CD4-positive, alpha-beta T cell treated with Interleukin-12 subunit alpha and Interleukin-12 subunit beta, for 1 hour (primary cell): ENCODE measurements around the gene GHRHR.

Experiments
- DNase-seq: peaks from one replicate; pipeline ENCODE4 v3.0.0-alpha.2; 2020

The GHRHR gene

DNA sequence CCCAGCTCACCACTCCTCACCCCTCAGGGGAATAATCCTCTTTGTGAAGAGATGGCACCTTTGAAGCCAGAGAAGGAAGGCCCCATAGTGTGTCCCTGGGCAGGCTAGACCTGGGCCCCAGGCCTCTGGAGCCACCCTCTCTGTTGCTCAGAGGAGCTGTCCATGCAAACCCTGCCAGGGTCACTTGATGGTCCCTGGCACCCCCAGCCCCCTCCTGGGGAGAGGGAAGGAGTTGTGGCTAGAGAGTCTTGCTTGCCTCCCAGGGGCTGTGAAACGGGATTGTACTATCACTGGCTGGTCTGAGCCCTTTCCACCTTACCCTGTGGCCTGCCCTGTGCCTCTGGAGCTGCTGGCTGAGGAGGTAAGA is 5.8 kb downstream of the GHRHR start:
- no peak for DNase-seq

DNA sequence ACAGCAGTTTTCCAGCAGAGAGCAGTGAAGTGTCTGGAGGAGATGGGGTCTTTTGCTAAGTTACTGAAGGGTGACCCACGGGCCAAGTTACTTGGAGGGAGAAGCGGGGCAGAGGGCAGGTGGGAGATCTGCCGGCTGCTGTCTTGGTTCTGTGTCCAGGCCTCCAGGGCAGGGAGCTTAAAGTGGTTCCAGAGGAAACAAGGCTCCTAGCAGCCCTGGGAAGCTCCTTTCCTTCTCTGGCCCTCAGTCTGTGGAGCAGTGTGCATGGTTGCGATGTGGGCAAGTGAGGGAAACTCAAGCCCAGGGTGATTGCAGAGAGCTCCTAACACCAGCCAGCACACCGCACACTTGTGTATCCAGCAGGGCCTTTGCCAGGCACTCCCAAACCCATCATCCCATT is 6.3 kb downstream of the GHRHR start:
- DNase-seq = no peak

DNA sequence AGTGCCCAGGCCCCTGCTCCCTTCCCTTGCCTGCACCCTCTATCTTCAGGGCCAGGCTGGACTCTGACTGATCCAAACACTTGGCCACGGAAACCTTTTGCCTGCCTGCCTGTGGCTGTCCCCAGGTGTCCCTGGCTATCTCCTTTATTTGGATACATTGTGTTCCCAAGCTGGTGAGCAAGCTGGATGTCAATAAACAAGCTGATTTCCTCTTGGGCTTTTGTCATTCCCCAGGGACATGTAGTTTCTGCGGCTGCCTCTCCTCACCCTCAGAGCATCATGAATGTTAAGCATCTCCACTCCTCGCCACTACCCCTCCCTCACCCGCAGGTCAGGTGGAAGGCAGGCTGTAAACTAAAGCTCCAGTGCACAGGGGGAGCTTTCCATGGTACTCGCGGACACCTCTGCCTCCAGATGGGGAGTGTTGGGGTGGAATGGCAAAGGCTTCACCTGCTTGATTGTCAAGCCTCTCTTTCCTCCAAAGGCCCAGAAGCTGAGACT is 6.9 kb downstream of the GHRHR start:
- no peak for DNase-seq

DNA sequence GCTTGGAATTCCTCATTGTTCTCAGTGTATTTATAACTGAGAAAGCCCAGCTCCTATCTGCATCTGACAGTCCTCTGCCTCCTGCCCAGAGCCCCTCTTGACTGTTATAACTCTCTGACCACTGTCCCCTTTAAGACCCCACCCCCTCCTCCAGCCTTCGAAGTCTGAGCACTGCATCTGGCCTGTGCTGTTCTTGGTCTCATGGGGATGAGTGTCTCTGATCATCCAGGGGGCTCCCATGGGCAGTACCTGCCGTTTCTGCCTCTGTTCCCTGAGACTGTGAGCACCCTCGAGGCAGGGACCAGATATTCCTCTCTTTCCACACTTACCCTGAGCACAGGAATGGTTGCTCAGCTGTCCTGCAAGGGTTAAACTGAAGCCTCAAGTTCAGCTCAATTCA is 7.7 kb downstream of the GHRHR start:
- DNase-seq = no peak

DNA sequence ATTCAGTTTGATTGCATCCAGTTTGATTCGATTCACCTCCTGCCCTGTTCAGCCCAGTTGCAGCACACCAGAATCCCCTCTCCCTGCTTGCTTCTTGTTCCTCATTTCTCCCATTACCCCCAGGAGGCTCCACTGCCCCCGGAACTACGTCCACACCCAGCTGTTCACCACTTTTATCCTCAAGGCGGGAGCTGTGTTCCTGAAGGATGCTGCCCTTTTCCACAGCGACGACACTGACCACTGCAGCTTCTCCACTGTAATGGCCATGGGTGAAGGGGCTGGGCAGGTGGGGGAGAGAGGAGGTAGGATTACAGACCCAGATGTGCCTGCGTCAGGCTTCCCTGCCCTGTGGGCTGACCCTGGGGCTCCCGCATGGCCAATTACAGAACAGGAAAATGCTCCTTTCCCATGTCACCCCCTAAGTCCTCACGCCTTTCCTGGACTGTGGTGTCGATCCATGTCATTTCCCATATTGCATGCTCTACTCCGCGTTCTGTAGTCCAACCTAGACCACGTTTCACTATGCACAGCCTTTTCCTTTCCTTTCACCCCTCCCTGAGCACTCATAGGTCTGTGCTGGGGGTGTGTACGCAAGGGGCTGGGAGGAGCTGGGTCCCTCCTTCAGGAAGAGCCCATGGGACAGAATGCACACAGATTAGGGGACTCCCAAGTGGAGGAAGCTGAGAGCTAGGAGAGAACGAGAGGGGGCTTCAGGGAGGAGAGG is 8.2 kb downstream of the GHRHR start:
- no peak for DNase-seq

DNA sequence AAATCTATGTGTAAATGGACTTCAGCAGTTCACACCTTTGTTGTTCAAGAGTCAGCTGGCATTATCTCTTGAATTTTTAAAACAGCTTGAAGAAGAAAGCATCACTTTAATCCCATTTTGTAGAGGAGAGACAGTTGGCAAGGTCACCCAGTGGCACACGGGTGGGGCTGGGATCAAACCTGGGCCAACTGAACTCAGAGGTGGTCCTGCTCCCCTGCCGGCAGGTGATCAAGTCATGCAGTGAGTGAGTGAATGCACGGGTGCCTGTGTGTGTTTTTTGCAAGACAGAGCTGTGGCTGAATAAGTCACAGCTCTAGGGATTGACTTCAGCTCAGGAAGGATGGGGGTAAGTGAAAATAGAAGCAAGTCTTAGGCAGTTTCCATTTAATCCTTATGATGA is 9.5 kb downstream of the GHRHR start:
- no peak for DNase-seq

DNA sequence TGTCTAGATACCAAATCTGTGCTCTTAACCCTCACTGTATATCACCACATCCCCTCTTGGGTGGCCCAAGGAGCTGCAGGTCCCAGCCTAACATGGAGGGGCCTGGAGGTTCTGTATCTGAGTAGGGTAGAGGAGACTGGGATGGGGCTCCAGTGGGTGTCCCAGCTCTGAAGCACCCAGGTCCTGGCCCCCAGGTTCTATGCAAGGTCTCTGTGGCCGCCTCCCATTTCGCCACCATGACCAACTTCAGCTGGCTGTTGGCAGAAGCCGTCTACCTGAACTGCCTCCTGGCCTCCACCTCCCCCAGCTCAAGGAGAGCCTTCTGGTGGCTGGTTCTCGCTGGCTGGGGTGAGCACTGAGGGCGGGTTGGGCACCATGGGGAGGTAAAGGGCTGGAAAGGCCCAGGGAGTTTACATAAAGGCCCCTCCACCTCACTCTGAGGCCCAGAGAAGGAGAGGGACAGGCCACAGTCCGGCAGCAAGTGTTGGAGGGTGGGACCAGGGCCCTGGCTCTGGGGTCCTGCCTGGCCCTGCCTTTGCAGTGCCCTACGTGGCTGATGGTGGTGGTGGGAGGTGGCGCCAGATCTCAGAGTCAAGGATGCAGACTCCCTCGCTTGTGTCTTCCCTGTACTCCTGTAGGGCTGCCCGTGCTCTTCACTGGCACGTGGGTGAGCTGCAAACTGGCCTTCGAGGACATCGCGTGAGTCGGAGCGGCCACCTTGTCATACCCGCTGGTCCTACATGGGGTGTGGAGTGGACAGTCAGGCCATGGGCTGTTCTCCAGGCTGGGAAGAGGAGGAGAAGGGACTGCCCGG is 10.2 kb downstream of the GHRHR start:
- no peak for DNase-seq

DNA sequence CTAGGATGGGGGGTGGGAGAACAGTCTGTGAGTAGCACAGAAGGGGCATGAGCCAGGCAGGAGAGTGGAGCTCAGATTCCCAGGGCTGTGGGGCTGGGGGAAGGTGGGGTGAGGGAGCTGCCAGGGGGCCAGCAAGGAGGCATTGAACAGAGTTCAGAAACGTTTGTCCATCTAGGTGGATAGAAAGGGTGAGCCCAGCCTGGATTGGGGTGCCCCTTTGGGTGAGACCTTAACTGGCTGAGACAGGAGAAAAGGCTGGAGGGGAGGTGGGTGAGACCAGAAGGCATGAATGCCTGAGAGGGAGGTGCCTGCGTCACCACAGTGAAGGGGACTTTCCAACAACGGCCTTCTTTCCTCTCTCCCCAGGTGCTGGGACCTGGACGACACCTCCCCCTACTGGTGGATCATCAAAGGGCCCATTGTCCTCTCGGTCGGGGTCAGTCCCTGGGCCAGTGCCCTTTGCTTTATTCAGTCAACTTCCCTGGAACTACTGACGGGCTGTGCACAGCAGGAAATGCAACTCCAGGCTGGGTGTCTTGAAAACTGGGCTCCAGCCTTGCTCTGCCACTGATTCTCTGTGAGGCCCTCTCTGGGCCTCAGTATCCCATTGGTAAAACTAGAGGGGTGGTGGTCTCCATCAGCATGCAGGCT is 11.0 kb downstream of the GHRHR start:
- peak; percentile 26 for DNase-seq

DNA sequence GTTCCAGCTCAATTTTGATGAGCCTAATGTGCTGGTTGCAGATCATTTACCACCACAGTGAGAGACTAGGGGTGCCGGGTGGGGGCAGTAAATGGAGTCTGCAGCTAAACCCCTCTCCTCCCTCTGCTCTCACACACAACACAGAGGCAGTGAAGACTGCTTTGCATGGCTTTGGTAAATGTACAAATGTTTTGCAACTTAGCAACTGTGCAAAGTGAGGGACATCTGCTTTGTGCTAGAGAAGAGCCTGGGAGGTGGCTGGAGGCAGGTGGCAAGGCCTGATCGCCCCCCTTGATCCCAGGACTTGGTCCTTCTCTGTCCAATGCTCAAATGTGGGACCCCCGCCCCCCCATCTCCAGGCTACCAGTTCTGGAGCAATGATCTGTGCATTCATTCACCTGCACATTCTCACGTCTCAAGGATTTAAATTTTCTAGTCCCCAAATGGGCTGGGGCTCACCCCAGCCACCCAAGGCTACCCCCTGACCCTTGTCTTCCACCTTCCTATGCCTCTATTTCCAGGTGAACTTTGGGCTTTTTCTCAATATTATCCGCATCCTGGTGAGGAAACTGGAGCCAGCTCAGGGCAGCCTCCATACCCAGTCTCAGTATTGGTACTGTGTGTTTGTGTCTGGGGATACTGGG is 11.6 kb downstream of the GHRHR start:
- DNase-seq = no peak

DNA sequence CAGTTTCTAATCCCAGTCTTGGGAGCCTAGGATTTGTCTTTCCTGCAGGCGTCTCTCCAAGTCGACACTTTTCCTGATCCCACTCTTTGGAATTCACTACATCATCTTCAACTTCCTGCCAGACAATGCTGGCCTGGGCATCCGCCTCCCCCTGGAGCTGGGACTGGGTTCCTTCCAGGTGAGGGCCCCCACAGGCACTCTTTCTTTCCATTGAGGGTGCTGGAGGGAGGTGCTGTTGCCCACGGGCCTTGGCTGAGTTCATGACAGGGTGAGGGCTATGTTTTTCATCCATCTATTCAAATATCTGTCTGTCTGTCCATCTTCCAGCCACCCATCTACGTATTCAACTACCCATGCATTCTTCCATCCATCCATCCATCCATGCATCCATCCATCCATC is 12.6 kb downstream of the GHRHR start:
- DNase-seq = no peak

DNA sequence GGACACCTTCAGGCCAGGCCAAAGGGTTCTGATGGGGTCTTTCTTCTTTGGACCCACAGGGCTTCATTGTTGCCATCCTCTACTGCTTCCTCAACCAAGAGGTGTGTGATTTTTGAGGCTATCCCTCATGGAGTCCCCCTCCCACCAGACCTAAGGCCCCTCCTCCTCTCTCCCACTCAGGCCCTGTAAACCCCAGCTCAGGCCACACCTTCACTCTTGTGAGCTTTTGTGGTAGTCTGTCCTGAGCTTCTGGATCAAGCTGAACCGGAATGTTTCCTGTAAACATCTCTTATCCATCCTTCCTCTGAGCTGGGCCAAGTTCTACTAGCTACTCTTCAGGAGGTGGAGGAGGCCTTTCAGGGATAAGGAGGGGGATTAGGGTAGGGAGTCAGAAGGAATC is 13.5 kb downstream of the GHRHR start:
- DNase-seq = no peak

DNA sequence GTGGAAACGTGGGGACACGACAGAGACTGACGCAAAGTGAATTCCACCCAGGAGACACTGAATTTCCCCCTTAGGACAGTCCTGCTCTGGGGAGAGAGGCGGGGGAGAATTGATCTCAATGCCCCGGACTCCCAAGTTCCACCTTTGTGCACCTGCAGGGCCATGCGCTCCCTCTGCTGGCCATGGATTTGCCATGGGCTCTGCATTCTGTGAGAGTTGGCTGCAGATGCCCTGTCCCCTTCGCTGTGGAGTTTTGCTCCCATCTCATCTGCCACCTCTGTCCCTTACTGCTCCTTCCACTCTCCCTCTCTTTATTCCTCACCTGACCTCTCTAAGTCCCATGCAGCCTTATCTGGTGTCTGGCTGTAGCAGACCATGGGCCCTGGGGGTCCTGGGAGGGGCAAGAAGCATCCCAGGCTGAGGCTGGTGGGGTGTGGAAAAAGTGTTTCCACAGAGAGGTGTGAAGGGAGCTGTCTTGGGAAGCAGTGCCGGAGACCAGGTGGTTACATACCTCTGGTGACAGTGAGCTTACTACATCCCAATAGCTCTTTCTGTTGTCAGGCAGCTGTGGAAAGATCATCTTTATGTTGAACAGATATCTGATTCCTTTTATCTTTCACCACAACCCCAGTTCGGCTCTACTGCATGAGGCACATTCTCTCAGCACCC is 14.3 kb downstream of the GHRHR start:
- DNase-seq = no peak

DNA sequence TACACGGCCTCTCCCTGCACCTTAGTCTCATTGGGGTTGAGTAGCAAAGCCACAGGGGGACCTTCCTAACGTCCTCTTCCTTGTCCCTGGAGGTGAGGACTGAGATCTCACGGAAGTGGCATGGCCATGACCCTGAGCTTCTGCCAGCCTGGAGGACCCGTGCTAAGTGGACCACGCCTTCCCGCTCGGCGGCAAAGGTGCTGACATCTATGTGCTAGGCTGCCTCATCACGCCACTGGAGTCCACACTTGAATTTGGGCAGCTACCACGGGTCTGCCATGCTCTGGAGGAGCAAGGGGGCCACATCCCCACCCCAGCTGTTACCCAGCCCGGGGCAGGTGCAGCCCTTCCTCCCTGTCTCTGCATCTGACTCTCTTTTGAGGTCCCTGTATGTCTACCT is 15.3 kb downstream of the GHRHR start:
- no peak for DNase-seq

DNA sequence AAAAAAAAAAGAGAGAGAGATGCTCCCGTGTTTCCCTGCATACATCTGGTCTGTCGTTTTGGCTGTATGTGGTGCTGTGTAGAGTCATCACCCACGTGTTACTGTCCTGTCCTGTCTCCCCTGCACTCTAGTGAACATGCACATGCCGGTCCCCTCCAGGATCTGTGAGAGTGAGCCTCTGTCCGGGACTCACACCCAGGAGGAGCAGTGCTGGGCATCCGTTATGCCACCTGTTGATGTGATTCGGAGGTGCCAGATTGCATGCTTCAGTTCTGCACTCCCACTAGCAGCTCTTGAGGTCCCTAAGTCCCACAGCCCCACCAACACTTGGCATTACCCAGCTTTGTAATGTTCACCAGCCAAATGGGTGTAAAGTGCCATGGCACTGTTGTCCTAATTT is 16.4 kb downstream of the GHRHR start:
- DNase-seq = no peak

DNA sequence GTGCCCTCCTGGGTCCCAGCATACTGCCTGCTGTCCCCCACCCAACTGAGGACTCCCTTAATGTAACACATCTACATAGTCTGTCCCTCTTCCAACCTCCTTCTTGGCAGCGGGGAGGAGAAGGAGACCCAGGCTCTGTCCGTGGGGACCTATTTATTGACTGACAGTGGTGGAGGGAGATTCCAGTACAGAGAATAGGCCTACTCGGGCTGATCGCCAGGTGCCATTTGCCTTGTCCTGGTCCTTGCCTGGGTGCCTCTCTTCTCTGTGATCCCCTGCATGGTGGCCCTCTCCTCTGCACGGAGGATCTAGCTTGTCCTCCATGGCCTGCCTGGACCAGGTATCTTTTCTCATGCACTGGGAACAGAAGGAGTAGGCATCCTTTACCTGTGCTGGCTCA is 17.0 kb downstream of the GHRHR start:
- DNase-seq = no peak

DNA sequence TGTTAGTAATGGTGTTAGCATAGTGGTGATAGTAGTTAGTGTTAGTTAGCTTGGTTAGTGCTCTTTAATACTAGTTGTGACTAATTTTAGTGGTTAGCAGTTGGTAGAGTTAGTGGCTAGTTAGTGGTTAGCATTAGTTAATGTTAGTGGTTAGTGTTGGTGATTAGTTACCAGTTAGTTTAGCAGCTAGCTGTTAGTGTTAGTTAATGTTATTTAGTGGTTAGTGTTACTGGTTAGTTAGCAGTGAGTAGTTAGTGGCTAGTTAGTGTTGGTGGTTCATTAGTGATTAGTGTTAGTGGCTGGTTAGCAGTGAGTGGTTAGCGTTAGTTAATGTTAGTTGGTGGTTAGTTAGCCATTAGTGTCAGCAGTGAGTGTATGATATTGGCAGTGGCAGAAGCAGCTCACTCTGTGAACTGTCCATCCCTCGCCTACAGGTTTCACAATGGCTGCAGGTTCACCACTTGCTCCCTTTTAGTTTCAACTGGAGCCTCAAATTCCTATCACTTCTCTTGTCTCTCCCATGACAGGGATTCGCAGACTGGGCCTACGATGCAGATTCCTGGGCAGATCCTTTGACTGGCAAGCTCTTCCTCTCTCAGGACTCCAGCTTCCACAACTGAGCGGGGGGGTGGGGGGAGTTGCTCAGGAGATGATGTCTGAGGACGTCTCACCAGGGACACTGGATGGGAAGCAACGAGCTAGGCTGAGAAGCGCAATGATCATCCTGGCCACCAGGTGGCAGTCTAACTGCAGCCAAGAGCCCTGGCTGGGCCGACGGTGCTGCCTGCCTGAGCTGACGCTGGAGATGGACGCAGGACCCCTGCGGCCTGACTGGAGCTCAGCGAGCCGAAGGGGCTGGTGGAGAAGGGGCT is 19.5 kb downstream of the GHRHR start:
- DNase-seq = peak; percentile 62

DNA sequence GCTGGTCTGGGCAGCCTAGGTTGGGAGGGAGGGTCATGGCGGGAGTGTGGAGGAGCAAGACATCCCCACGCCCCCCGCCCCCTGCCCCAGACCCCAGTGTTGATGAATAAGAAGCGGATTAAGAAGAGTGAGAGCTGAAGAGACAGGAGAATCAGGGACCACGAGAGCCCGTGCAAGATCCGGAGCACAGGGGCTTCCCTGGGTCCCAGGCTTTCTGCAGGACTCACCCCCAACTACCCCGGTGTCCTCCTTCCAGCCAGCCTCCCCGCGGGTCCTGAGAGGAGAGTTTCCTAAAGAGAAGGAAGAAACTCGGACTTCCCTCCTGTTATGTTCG is 20.1 kb downstream of the GHRHR start:
- DNase-seq = no peak

DNA sequence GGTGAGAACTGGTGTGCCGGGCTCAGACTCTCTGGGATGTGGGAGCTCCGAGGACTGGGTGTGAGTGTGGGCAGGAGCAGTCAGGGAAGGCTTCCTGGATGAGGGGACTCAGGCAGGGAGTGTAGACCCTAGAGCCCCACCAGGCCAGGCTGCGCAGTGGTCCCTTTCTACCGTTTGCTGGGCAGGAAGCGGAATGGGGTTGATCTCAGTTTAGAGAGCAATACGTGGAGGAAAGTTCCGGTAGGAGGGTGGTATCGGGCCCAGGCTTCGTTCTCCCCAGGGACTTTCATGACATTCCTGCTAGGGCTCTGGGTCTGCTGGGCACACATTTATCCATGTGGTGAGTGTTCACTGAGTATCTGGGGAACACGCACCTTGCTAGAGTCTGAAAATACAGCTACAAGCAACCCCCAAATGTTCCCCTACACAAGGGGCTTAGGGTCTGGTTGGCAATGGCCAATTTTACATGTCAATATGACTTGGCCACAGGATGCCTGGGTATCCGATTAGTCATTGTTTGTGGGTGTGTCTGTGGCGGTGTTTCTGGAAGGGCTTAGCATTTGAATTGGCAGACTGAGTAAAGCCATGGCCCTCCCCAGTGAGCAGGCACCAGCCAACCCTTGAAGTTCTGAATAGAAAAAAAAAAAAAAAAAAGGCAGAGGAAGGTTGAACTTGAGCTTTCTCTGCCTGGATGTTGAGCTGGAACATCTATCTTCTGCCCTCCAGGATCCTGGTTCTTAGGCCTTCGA is 20.8 kb downstream of the GHRHR start:
- no peak for DNase-seq

DNA sequence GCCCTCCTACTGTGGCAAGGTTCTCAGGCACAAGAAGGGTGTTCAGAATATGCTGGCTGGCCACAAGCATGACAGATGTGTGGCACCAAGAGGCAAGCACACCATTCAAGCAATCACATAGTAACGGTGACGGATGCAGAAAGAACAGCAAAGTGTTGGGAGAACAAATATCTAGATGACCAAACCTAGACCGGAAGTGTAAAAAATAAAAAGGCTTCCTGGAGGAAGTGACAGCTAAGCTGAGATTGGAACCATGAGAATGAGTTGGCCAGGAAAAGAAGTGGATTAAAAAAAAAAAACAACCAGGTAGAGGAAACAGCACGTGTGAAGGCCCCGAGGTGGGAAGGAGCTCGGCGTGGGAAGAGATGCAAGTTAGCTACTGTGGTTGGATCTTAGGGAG is 22.0 kb downstream of the GHRHR start:
- DNase-seq = no peak

DNA sequence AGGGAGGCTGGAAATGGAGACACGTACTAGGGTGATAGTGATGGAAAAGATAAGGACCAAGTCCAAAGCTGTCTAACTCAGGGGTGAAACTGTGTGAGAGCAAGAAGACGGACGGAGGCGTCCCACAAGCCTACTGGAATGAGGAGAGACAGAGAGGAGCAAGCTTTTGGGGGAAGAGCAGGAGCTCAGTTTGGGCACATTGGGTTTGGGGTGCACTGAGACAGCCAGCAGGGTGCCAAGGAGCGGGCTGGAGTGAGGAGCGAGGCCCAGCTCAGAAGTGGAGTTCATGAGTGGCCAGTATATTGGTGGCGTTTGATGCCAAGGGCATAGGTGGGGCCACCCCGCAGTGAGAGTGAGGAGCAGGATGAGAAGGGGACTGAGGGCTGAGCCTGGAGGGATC is 22.6 kb downstream of the GHRHR start:
- DNase-seq = no peak

DNA sequence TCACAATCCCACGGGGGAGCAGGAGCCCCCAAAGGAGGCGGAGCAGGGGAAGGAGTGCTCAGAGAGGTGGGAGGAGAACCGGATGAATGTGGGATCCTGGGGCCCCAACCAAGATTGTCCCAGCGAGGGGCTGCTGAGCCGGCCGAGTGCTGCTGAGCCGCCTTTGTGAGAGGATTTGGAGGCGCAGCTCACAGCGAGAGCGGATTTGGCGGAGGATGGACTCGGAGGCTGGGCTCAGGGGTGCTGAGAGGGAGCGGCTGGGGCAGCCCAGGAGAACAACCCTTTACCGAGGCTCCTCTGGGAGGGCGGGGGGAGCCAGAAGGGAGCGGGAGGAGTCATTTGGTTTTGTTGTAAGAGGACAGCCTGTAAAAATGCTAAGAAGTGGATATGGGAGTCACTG is 23.0 kb downstream of the GHRHR start:
- no peak for DNase-seq
